ENCODE results near the gene PTPRCAP.
A peak's percentile ranks its signal among the peaks of the same experiment; 100 is the strongest.

The PTPRCAP gene

DNA sequence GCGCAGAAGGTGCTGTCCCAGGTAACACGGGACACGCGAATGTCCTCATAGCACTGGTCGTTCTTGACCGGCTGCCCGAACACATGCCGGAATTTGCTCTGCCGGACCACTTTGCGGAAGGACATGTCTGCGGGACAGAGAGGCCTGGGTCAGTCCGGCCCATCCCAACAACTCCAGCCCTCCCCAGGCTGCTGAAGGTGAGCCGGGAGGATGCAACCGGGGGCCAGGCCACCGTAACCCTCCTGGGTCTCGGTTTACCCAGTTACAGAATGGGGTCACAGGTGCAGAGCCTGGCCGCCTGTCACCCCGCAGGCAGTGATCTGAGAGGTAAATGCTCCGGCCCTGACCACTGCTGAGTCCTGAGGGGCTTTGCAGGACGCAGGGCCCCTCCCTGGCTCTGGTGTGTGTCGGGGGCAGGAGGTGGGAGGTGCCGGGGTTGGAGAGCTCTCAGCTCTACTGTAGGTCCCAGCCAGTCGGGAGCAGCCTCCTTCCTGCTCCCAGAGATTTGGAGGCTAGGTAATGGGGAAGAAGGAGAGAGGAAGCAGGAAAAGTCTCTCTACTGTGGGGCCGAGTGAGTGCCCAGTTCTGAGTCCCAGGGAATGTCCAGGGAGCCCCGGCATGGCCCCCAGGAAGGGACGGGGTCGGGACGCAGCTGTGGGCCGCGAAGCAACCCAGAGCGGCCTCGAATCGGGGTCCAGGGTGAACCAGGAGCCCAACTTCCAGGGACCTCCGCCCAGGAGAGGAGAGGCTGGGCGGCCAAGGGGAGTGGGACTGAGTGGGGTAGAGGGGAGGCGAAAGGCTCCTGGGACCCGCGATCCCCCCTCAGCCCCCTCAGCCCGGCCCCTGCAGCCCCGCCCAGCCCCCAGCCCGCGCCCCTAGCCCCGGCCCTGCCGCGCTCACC is 5.3 kb upstream of the PTPRCAP start:
- TF ChIP-seq, protein P1, sequence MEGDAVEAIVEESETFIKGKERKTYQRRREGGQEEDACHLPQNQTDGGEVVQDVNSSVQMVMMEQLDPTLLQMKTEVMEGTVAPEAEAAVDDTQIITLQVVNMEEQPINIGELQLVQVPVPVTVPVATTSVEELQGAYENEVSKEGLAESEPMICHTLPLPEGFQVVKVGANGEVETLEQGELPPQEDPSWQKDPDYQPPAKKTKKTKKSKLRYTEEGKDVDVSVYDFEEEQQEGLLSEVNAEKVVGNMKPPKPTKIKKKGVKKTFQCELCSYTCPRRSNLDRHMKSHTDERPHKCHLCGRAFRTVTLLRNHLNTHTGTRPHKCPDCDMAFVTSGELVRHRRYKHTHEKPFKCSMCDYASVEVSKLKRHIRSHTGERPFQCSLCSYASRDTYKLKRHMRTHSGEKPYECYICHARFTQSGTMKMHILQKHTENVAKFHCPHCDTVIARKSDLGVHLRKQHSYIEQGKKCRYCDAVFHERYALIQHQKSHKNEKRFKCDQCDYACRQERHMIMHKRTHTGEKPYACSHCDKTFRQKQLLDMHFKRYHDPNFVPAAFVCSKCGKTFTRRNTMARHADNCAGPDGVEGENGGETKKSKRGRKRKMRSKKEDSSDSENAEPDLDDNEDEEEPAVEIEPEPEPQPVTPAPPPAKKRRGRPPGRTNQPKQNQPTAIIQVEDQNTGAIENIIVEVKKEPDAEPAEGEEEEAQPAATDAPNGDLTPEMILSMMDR (IDR thresholded peaks at IDR 0.05; ENCODE audit: borderline replicate concordance, insufficient read depth, low read depth, low read length), result no peak
- no peak overlapping the region for H3K4me3 ChIP-seq (ENCODE audit: low read depth, low read length)

DNA sequence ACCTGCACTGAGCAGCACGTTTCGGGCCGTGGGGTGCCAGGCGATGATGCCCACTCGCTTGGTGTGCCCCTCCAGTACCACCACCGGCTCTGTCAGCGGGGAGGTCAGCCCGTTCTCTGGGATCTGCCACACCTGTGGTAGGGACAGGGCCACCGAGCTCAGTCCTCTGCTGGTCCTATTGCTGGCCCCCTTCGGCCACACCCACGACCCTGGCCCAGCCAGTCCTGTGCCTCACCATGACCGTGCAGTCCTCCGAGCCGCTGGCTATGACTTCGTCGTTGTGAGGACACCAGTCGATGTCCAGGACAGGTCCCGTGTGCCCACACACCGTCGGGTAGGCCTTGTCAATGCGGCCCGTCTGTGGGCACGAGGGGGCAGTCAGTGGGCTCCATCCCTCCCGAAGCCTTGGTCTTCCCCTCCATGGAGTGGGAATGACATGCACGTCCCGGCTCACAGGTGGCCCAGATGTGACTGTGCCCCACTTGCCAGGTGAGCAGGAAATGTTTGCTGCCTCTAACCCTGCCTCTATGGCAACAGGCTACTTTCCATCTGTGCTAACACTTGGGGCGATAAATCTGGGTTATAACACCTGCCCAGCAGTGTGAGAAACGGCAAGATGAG is 4.4 kb upstream of the PTPRCAP start:
- no peak overlapping the region for H3K4me3 ChIP-seq (ENCODE audit: low read depth, low read length)
- TF ChIP-seq, protein P1 (IDR thresholded peaks at IDR 0.05; ENCODE audit: borderline replicate concordance, insufficient read depth, low read depth, low read length), result no peak

DNA sequence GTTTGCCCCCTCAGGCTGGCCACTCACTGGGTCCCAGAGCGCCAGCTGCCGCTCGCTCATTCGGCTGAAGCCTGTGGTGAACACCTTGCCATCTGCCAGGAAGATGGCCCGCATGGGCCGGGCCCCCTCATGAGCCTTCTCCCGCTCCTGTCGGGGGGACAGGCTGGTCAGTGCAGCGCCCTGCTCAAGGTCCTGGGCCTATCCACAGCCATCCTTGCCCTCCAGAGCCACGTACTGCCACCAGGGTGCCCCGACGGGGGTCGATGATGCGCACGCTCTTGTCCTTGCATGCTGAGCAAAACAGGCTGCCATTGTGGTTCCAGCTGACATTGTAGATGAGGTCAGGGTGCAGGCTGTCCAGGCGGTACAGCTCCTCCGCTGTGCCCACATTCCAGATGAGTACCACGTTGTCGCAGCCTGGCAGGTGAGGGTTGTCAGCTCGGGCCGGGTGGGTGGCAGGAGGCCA is 3.6 kb upstream of the PTPRCAP start:
- TF ChIP-seq, protein P1 (IDR thresholded peaks at IDR 0.05; ENCODE audit: borderline replicate concordance, insufficient read depth, low read depth, low read length), result no peak
- no peak overlapping the region for H3K4me3 ChIP-seq (ENCODE audit: low read depth, low read length)

DNA sequence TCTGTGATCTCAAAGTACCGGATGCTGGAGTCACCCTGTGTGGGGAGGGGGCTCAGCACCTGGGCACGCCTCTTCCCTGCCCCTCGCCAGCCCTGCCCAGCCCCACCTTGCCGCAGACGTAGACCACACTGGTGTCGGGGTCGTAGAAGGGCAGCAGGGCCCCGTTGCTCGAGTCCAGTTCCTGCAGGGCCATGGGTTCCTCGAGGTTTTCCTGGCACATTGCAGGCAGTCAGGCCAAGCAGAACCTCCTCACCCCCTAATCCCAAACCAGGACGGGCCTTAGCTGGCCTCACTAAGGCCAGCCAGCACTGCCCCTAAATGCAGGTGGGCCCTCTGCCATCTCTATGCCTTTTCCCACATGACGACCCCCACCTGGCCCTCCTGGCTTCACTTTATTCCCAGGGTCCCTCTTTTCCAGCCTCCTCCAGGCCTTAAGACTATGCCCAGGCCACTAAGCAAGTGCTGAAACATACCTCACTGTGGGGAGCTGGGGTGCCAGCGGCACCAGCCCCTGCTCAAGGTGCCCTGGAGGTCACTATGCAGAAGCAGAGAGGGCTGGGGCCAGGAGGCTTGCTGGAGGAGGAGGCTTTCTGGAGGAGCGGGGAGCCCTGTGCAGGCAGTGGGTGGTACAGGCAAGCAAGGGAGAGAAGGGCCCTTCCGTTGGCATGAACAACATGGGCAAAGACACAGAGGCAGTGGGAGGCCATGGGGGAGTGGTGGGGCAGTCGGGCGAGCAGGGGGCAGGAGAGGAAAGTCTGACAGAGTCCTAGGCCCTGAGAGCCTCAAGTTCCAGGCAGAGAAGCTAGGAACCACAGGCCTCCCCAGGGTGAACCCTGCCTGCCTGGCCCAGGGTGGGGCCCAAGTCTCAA is 3.0 kb upstream of the PTPRCAP start:
- no peak overlapping the region for H3K4me3 ChIP-seq (ENCODE audit: low read depth, low read length)
- TF ChIP-seq, protein P1 (IDR thresholded peaks at IDR 0.05; ENCODE audit: borderline replicate concordance, insufficient read depth, low read depth, low read length), result no peak

DNA sequence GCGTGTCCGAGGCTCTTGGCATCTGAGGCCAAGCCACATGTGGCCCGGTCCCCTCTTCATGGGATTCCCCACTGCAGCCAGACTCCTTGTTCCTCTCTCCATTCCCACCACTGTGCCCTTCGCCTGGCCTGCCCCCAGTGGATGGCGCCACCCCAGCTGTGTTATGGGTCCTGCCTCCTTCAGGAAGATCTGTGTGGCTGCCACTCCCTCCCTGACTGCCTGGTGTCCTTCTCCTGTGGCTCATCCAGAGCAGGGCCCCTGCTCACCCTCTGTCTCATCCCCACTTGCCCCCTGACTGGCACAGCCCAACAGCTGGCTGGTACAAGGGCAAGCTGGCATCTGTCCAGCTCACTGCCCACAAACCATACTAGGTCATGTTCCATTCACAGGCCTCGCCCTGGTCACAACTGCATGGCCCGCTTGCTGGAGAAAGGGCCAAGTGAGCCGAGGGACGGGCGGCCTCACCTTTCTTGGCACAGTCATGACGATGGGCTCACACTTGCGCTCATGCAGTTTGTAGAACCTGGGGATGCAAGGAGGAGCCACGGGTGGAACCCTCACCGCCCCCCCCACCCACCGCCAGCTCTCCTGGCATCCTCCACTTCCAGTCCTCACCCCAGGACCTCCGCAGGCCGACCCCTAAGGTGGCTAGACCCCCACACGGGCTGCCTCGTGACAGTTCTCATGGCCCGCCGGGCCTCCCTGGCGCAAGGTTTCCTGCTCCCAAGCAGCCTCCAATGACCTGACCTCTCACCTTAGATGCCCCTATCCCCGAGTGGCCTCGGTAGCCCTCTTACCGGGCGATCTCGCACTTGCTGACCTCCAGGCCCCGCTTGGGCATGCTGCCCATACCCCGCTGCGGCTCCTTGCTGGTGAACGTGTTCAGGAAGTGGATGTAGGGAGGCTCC is 2.1 kb upstream of the PTPRCAP start:
- TF ChIP-seq, protein P1 (IDR thresholded peaks at IDR 0.05; ENCODE audit: borderline replicate concordance, insufficient read depth, low read depth, low read length), result peak; percentile 25; the same call in 1 of the 2 replicates
- H3K4me3 ChIP-seq (ENCODE audit: low read depth, low read length), result peak overlapping the region; percentile 95
